Hepatic stellate cell (primary cell): ENCODE results near the gene SBK1.
A peak's percentile ranks its signal among the peaks of the same experiment; 100 is the strongest.
"Not testable (repeated sequence)": the region's sequence is repeated elsewhere in the genome, so short reads cannot be mapped to it uniquely, and the experiment has no call there.

ENCODE experiments used
- DNase-seq: peaks from one replicate; pipeline ENCODE4 v3.0.0; 2011; ENCODE audit warnings: low spot score

Gene SBK1

DNA sequence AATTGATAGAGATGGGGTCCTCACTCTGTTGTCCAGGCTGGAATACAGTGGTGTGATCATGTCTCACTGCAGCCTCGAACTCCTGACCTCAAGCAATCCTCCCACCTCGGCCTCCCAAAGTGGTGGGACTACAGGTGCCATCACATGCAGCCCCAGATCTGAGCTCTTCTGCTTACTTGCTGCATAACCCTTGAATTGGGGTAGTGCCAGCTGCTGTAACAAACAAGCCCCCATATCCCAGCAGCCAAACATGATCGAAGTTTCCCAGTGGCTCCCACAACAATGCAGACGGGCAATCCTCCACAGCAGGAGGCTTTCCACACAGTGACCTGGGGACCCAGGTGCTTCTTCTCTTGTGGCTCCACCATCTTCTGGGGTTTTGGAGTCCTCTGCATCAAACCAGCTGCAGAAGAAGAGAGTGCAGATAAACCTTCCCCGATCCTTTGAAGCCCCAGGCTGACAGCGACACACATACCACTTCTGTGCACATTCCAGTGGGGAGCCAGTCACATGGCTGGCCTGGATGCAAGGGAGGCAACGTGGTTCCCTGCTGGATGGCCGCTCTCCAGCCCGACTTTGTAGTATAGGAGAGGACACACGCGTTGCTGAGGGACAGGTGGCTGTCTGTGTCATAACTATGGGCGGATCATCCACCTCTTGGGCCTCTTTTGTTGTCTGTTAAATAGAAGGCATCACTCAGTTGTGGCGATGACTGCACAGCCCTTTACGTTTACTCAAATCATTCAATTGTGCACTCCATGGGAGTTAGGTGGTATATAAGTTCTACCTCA, 16.7 kb downstream of the SBK1 start:
- no peak for DNase-seq

DNA sequence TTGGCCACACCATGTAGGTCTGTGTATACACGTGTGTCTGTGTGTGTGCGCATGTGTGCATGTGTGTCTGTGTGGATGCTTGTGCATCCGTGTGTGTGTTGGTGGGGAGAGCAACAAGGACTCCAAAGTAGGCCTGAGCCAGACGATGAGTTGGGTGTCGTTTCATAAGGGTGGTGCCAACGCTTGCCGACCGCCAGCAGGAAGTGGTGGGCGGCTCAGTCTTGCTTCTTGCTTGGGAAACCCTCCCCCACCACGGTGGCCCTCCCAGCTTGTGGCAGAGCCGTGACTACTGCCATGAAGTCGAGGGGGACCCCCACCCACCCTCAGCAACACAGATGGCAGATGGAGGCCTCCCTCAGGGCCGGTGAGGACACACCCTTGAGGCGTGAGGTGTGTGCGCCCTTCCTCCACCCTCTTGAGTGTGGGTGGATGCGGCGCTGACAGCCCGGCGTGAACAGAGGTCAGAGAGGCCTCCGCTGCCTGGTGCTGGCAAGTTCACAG, 17.5 kb downstream of the SBK1 start:
- DNase-seq: no peak

DNA sequence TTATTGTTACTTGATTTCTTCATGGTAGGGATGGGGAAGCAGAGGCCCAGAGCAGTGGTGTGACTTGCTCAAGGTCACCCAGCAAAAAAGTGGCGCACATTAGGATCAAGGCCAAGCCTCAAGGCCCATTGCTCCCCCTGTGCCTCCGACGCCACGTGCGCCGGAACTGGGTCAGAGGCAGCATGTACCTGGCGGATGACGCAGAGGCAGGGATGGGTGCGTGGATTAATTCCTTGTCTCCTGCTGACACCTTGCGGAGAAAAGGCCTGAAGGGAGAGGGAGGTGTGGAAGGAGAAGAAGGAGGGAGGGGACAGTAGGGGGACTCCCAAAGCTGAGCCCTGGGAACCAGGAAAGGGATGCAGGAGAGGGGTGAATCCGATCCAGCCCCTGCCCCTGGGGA, 18.5 kb downstream of the SBK1 start:
- DNase-seq: no peak

DNA sequence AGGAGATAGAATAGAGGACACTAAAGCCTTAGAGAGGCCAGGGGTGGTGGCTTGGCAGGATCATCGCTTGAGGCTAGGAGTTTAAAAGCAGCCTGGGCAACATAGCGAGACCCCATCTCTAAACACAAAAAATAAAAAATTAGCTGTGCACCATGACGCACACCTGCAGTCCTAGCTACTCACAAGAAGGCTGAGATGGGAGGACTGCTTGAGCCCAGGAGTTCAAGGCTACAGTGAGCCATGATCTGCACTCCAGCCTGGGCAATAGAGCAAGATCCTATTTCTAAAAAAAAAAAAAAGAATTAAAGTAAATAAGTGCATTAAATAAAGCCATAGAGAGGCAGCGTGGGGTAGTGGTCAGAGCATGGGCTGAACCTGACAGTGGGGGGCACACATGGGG, 19.1 kb downstream of the SBK1 start:
- no peak for DNase-seq

DNA sequence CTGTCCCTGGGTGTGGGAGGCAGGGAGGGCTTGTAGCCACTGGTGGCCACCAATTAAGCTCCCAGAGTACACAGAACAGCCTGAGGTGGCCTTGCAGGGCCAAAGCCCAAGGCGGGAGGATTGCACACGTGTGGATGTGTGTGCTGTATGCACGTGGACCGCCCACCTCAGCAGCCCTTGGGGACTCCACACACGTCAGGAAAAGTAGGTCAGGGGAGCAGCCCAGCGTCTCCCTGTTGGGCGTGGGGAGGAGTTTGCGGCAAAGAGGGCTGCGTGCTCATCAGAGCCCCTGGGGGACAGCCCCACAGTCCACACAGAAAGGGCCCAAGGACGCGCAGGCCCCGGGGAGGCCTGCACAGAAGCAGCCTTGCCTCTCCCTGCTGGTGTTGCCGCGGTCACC, 19.6 kb downstream of the SBK1 start:
- DNase-seq: no peak

DNA sequence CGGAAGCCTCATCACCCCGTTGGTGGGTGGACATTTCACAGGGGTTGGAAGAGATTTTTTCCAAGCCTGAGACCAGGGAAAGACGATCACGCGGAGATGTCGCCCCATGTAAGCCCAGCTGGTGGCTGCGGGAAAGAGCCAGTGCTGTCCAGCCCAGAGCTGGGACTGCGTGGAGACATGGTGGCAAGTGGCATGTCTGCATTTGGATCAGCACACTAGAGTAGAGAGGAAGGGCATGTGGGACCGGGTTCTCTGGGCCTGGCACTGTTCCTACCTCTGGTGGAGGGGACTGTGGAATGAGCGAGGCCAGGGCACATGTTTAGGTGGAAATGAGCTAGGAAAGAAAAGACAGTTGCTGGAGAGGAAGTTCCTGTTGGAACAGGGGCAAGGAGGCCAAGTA, 20.0 kb downstream of the SBK1 start:
- DNase-seq: no peak

DNA sequence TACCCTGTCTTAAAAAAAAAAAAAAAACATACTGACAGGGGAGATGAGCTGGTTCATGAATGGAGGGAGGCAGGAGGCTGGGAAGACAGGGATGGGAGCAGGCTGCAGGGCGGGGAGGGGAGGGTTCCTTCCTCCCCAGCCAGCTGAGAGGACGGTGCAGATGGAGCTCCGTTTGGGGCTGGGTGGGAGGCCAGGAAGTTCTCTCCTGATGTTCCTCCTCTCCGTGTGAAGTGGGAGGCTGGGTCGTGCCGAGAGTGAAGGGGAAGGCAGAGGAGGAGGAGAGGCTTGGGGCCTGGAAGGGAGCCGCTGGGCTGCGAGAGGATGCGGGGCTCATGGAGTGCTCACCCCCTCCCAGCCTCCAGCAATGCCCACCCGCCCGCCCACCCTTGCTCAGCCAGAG, 21.3 kb downstream of the SBK1 start:
- no peak for DNase-seq

DNA sequence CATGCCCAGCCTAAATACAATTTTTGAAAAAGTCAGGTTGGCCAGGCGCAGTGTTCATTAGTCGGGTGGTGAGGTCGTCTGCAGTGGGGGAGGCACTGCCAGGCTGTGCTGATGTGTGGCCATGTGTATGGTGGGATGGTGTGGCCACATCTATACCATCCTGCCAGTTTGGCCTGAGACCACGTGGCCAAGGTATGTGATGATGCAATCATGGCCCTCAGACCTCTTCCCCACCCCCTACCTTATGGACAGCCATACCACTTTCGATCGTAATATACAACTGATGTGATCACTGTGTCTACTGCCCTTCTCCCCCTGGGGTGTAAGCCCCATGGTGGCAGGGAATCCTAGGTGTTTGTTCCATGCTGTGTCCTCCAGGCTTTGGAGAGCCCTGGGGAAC, 23.7 kb downstream of the SBK1 start:
- DNase-seq: no peak

DNA sequence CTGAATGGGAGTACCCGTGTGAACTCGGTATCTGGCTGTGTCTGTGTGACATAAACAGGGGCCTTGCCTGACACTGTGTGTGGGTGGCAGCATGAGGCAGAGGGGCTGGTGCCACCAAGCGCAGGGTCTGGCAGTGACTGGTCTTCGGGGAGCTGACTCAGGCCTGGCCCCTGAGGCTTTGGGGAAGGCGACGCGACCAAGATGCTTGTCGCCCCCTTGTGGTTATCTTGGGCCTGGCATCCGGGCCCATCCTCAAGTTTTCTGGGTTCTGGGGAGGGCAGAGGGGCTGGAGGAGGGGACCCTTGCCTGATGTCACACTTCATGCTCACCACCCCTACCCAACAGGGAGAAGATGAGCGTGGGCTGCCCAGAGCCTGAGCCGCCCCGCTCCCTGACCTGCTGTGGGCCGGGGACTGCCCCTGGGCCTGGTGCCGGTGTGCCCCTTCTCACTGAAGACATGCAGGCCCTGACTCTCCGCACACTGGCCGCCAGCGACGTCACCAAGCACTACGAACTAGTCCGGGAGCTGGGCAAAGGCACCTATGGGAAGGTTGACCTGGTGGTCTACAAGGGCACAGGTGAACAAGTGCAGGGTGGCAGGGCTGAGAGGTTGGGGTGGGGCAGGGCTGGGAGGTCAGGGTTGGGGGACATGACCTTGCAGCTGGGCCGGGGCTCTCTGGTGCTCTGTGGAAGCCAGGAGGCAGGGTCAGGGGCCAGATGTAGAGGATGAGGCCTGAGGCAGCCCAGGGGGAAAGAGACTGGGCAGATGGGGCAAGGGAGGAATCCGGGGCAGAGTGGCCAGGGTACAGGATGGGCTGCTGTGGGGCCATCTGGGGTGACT, 24.9 kb downstream of the SBK1 start:
- DNase-seq: peak; percentile 72

DNA sequence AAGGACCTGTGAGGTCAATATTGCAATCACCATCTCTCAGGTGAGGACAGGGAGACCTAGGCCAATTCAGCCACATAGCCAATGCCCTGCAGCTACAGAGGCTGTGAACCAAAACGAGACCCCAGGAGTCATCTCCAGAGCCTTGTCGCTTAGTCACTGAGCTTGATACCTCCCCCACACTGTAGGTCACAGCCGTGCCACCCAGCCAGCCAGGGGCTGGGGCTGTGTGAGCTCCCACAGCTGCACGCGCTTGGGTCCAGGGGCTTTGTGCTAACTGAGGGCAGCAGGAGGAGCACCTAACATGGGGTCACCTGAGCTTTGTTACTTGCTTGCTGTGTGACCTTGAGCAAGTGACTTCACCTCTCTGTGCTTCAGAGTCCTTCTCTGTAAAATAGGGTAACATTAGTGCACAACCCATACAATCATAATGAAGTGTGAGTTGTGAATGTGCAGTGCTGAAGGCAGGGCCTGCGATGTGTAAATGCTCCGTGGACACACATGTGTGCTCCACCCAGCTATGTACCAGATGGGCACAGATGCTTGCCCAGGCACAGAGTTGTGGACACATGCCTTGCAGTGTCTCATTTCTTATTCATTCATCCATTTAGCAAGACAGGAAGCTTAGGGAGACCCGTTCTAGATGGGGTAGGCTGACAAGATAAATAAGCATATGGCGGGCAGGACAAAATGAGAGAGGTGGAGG, 25.9 kb downstream of the SBK1 start:
- no peak for DNase-seq

DNA sequence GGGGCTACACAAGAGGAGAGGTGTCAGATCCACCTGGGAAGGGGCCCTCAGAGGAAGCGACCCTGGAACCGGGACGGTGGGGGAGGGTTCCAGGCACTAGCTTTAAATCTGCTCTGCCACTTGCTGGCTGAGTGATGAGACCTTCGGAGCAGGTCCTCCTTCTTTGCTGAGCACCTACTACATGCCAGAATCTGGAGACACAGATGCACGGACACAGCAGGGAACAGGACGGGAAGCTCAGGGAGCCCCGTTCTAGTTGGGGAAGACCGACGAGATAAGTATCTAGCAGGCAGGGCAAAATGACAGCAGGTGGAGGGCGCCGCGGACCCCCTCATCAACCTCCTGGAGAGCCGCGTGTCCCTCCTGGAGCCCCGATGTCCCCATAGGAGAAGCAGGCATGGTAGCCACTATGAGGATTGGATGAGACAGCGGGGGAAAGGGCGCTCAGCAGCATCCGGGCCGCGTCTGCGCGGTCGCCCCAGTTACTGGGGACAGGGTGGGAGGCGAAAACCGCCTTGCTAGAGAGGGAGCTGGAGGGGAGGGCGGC, 27.2 kb downstream of the SBK1 start:
- DNase-seq: no peak

DNA sequence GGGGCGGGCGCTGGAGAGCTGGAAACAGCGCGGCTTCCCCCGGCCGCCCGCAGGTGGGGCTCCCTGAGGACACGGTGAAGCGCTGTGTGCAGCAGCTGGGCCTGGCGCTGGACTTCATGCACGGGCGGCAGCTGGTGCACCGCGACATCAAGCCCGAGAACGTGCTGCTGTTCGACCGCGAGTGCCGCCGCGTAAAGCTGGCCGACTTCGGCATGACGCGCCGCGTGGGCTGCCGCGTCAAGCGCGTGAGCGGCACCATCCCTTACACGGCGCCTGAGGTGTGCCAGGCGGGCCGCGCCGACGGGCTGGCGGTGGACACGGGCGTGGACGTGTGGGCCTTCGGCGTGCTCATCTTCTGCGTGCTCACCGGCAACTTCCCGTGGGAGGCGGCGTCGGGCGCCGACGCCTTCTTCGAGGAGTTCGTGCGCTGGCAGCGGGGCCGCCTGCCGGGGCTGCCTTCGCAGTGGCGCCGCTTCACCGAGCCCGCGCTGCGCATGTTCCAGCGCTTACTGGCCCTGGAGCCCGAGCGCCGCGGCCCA, 27.8 kb downstream of the SBK1 start:
- DNase-seq: no peak

DNA sequence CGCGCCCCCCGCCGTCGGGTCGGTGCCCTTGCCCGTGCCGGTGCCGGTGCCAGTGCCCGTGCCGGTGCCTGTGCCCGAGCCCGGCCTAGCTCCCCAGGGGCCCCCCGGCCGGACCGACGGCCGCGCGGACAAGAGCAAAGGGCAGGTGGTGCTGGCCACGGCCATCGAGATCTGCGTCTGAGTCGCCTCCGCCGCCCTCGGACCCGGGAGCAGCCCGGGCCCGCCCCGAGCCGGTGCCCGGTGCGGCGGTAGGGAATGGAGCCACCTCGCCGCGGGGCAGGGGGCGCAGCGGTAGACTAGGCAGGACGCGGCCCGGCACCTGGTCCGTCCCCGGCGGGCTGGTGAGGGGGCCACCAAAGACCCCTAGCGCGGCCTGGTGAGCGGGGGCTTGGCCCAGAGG, 28.4 kb downstream of the SBK1 start:
- no peak for DNase-seq

DNA sequence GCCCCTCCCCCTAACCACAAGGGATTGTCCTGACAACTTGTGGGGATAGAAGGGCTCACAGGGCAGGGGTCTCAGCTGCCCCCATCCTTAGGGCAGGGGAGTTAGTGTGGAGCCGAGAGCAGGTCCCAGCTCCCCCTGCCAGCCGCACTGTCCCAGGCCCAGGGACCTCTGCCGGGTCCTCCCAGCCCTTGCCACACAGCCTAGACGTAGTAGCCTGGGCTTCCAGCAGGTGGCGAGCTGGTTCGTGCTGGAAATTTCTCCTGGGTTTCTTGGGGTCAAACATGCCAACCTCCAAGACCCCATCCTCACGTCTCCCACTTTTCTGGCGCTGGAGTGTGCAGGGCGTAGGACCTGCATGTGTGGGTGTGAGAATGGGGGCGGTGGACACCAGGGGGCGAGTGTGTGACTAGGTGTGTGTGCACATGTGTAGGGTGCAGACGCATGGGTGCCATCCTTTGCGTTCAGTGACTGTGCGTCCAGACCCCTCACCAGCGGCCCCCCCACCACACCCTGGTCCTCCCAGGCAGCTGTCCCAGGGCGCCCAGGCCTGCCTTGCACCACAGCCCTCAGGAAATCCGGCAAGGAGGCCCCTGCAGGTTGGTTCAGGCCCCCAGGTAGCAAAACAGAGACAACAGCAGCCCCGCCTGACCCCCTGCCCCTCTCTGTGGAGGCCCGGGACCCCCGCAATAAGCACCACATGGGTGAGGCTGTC, 29.5 kb downstream of the SBK1 start:
- peak; percentile 68 for DNase-seq

DNA sequence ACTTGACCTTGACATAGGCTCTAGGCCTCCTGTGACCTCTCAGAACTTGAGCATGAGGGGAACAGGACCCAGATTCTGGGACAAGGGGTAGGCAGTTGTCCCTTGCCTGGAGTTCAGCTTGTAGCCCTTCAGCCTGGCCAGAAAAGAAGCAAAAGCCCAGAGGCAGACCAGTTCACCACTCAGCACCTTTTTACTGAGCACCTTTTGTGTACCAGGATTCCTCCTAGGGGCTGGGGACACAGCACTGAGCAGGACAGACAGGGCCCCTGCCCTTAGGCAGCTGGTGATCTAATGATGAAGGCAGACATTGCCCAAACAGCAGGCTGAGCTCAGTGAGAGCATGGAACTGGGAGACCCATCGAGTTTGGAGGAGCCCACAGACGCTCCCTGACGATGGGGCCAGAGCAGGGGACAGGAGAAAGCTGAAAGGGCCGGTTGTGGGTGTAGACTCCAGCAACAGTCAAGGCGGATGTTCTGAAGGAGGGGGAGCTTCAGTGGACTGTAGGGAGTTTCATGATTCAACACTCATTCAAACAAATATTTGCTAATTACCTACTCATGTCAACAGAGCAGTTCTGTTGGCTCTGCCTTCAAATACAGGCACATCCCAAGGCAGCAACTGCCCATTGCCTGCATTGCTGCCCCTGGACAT, 32.0 kb downstream of the SBK1 start:
- DNase-seq: no peak

DNA sequence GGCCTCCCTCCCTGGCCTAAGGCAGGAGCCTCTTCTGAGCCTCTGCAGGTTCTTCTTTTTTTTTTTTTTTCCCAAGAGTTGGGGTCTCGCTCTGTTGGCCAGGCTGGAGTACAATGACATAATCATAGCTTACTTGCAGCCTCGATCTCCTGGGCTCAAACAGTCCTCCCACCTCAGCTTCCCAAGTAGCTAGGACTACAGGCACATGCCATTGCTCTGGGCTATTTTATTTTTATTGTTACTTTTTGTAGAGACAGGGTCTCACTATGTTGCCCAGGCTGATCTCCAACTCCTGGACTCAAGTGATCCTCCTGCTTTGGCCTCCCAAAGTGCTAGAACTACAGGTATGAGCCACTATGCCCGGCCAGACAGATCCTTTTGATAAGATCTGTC, 32.6 kb downstream of the SBK1 start:
- DNase-seq: no peak

DNA sequence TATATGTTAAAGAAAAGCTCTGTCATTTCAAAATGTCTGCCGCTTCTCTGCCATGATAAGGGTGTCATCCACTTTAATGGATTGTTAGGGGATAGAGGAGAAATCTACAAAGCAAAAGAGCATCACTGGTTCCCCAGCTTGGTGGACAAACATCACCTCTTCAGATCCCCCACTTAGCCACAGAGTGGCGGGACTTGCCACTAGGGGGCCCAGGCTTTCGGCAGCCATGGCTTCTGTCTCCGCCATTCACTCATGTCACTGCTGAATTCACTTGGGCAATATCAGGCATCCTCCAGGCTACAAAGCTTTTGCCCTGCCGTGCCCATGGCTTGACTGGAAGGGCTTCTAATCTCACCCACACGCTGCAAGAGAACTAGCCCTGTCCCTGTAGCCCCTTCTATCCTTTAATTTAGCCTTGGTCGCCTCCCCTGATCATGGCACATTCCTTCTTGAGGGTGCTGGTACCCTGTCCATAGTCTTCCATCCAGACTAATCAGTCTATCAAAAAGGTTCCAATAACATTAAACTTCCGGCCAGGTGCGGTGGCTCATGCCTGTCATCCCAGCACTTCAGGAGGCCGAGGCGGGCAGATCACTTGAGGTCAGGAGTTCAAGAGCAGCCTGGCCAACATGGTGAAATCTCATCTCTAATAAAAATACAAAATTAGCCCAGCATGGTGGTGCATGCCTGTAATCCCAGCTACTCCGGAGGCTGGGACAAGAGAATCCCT, 34.7 kb downstream of the SBK1 start:
- peak; percentile 86 for DNase-seq

DNA sequence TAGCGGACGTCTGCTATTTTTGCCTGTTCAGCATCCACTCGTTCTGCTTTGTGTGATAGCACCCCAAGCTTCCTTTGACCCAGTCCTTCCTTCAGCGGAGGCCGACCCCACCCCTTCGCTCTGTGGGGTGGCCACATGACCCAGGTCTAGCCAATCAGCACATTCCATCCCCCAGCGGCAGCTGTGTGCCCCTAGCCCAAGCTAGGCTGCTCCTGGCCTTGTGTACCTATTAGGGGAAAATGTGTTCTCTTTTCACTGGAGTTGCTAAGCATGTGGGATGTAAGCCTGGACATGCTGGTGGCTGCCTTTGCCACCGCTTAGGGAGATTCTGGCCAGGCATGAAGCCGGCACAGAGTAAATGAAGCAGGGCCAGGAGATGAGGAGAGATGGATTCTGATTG, 37.9 kb downstream of the SBK1 start:
- DNase-seq: not testable (repeated sequence)

DNA sequence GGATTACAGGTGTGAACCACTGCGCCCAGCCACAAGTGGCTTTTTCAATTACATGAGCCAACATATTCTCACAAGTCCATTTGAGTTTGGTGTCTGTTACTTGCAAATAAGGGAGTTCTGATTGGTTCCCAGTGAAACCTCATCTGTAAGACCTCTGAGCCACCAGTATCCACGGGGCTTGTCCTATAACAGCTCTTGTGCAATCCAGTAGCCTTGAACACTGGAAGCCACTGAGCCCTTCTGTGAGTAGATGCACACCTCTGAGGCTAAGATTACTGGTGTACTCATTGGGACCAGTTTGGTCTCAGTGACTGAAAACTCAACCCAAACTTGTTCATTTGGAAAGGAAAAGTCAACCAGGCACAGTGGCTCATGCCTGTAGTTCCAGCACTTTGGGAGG, 38.7 kb downstream of the SBK1 start:
- DNase-seq: not testable (repeated sequence)

DNA sequence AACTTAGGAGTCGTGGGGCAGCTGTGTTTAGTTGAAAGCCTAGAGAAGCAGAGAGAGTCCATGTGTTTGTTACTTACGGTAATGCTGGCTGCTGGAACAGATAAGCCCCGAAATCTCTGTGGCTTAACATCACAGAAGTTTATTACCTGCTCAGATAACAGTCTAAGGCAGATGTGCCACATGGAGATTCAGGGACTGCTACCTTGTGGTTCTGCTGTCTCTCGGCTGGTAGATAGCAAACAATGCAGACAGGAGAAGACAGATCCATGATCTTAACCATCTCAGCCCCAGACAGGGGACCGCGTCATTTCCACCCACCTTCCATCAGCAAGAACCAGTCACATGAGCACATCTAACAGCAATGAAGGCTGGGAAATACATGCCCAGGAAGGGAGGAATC, 40.3 kb downstream of the SBK1 start:
- DNase-seq: not testable (repeated sequence)
